ENCODE measurements around the gene ZC3H14. TPM values are rescaled to one million over a fixed set of nuclear protein-coding genes. Genes with fewer than 3 reads are reported as not detected.
"Not testable (repeated sequence)": the region's sequence is repeated elsewhere in the genome, so short reads cannot be mapped to it uniquely, and the experiment has no call there.

The ZC3H14 gene
- total RNA-seq, 1 donor from 2014 or later = 140 TPM

GRCh38 chr14:88522393-88522792 lies 40.4 kb upstream of the ZC3H14 start:
- H4K20me1 ChIP-seq (ENCODE audit: low read depth) = no peaks in the 10 kb centered on the region
- H3K79me2 ChIP-seq (ENCODE audit: low read depth) = peaks cover 30% of the 10 kb centered on the region
- no peak overlapping the region for H3K4me2 ChIP-seq
- H3K9ac ChIP-seq = no peak overlapping the region
- no peak overlapping the region for H3K27ac ChIP-seq
- Mint-ChIP-seq H3K27ac (no peak overlapping the region), H3K27me3 (ENCODE audit: insufficient read depth, low read depth) (no peaks in the 10 kb centered on the region), H3K36me3 (peaks cover 31% of the 10 kb centered on the region), H3K4me3 (no peak overlapping the region), H3K9me3 (peaks cover 16% of the 10 kb centered on the region), H3K4me1 (peaks cover 5% of the 10 kb centered on the region)
- H3K9me3 ChIP-seq (ENCODE audit: low read depth) = no peaks in the 10 kb centered on the region
- no peaks in the 10 kb centered on the region for H3K27me3 ChIP-seq
- H3K4me3 ChIP-seq = no peak overlapping the region
- H3K36me3 ChIP-seq = no peaks in the 10 kb centered on the region
- no peak overlapping the region for H2AFZ ChIP-seq (replicated peaks)
- TF ChIP-seq EZH2phosphoT487 (IDR thresholded peaks at IDR 0.05) (no peak), CTCF (IDR thresholded peaks at IDR 0.05) (no peak), EZH2 (IDR thresholded peaks at IDR 0.05) (no peak)
- H3F3A ChIP-seq (ENCODE audit: low read depth) = no peaks in the 10 kb centered on the region
- DNase-seq (ENCODE audit: low spot score) = no peak
- no peaks in the 10 kb centered on the region for H3K4me1 ChIP-seq

DNA sequence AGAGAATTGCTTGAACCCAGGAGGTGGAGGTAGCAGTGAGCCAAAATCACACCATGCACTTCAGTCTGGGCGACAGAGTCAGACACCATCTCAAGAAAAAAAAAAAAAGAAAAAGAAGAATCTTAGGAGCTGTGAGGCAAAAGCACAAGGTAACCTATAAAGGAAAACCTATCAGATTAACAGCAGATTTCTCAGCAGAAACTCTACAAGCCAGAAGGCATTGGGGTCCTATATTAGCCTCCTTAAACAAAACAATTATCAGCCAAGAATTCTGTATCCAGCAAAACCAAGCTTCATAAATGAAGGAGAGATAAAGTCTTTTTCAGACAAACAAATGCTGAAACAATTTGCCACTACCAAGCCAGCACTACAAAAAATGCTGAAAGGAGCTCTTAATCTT lies 32.9 kb upstream of the ZC3H14 start:
- not testable (repeated sequence) for H3K4me3 Mint-ChIP-seq; H3K36me3 ChIP-seq; H3K27ac Mint-ChIP-seq; H3K4me1 Mint-ChIP-seq; H3K9ac ChIP-seq; H3K4me1 ChIP-seq; H3K9me3 ChIP-seq (ENCODE audit: low read depth); H3K27me3 Mint-ChIP-seq (ENCODE audit: insufficient read depth, low read depth); H3K4me2 ChIP-seq; H3K4me3 ChIP-seq; H4K20me1 ChIP-seq (ENCODE audit: low read depth); H3K27me3 ChIP-seq; DNase-seq (ENCODE audit: low spot score); H2AFZ ChIP-seq (replicated peaks); H3F3A ChIP-seq (ENCODE audit: low read depth); H3K27ac ChIP-seq
- peaks cover 30% of the 10 kb centered on the region for H3K9me3 Mint-ChIP-seq
- peaks cover 10% of the 10 kb centered on the region for H3K79me2 ChIP-seq (ENCODE audit: low read depth)
- peaks cover 52% of the 10 kb centered on the region for H3K36me3 Mint-ChIP-seq

- Histone ChIP-seq H3F3A (ENCODE audit: low read depth) (no peaks in the 10 kb centered on the region), H3K4me1 (no peaks in the 10 kb centered on the region), H3K27ac (no peak overlapping the region), H4K20me1 (ENCODE audit: low read depth) (no peaks in the 10 kb centered on the region), H3K9me3 (ENCODE audit: low read depth) (no peaks in the 10 kb centered on the region), H3K9ac (no peak overlapping the region), H3K4me3 (no peak overlapping the region), H3K36me3 (peaks cover 9% of the 10 kb centered on the region), H3K27me3 (no peaks in the 10 kb centered on the region), H2AFZ (replicated peaks) (no peak overlapping the region), H3K4me2 (no peak overlapping the region), H3K79me2 (ENCODE audit: low read depth) (peaks cover 21% of the 10 kb centered on the region)
- H3K27me3 Mint-ChIP-seq (ENCODE audit: insufficient read depth, low read depth) = peaks cover 3% of the 10 kb centered on the region
- H3K27ac Mint-ChIP-seq = no peak overlapping the region
- peaks cover 23% of the 10 kb centered on the region for H3K9me3 Mint-ChIP-seq
- peaks cover 42% of the 10 kb centered on the region for H3K36me3 Mint-ChIP-seq
- no peak for TF ChIP-seq CTCF (IDR thresholded peaks at IDR 0.05)
- TF ChIP-seq EZH2 (IDR thresholded peaks at IDR 0.05) = no peak
- no peak overlapping the region for H3K4me3 Mint-ChIP-seq
- DNase-seq (ENCODE audit: low spot score) = no peak
- H3K4me1 Mint-ChIP-seq = no peaks in the 10 kb centered on the region
Measured at GRCh38 chr14:88533064-88533602, 29.7 kb upstream of the ZC3H14 start.

GRCh38 chr14:88535149-88535548 lies 27.7 kb upstream of the ZC3H14 start:
- Histone ChIP-seq H3K4me2 (no peak overlapping the region), H4K20me1 (ENCODE audit: low read depth) (peaks cover 2% of the 10 kb centered on the region)
- H3K4me3 Mint-ChIP-seq = no peak overlapping the region

More at GRCh38 chr14:88535149-88535548, 27.7 kb upstream of the ZC3H14 start:
- Mint-ChIP-seq H3K36me3 (peaks cover 33% of the 10 kb centered on the region), H3K27ac (no peak overlapping the region), H3K27me3 (ENCODE audit: insufficient read depth, low read depth) (peaks cover 3% of the 10 kb centered on the region), H3K9me3 (peaks cover 11% of the 10 kb centered on the region), H3K4me1 (no peaks in the 10 kb centered on the region)
- Histone ChIP-seq H3K9me3 (ENCODE audit: low read depth) (no peaks in the 10 kb centered on the region), H3K27ac (no peak overlapping the region), H3F3A (ENCODE audit: low read depth) (no peaks in the 10 kb centered on the region), H3K79me2 (ENCODE audit: low read depth) (peaks cover 22% of the 10 kb centered on the region), H3K9ac (no peak overlapping the region), H3K4me3 (no peak overlapping the region), H3K4me1 (no peaks in the 10 kb centered on the region), H3K36me3 (peaks cover 7% of the 10 kb centered on the region), H3K27me3 (no peaks in the 10 kb centered on the region), H2AFZ (replicated peaks) (no peak overlapping the region)
- peak; percentile 46 for DNase-seq (ENCODE audit: low spot score)
- TF ChIP-seq EZH2phosphoT487 (IDR thresholded peaks at IDR 0.05) (no peak), CTCF (IDR thresholded peaks at IDR 0.05) (peak; percentile 27)

Measured in neural progenitor cell (in vitro differentiated cells).